ENCODE data around the gene CHSY1. TPM values are rescaled to one million over a fixed set of nuclear protein-coding genes. Genes with fewer than 3 reads are reported as not detected.

The CHSY1 gene
- polyA plus RNA-seq, 3 donors = 2.7 to 19.0 (median 3.0) TPM

DNA sequence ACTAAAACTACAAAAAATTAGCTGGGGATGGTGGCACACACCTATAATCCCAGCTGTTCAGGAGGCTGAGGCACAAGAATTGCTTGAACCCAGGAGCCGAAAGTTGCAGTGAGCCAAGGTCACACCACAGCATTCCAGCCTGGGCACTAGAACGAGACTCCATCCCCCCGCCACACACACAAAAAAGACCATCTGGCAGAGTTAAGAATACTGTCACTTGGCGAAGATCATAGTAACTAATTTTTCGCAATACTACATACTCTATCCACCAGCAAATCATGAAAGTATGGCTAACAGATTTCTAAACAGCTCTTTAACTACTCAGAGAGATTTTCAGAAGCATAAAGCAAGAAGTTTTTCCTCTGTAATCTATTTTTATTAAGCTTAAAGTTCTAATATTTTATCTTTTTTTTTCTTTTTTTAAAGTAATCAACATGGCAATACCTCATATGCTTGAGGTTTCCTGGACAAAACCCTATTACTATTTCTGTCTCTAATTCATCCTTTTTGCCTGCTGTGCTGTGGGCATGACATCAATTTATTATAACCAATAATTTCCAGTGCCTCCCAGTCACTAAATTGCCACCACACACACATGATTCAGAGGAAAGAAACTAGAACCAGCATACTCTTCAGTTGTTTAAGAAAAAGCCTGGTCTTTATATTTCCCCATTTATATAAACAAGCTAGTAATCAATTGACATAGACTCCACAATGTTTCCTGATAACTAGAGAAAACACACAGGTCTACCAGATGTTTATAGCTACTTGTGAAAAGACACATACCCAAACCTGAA lies 46.9 kb downstream of the CHSY1 start:
- Histone ChIP-seq H3K79me2 (ENCODE audit: insufficient read depth, low read length) (peaks cover 98% of the 10 kb centered on the region), H3K27ac (ENCODE audit: low read depth in 1 of 2, low read length in 2 of 2) (peak overlapping the region; percentile 76 to 92), H3K27me3 (ENCODE audit: control insufficient read depth in 2 of 2, insufficient read depth in 2 of 2, low read length in 2 of 2) (no peaks in the 10 kb centered on the region)

DNA sequence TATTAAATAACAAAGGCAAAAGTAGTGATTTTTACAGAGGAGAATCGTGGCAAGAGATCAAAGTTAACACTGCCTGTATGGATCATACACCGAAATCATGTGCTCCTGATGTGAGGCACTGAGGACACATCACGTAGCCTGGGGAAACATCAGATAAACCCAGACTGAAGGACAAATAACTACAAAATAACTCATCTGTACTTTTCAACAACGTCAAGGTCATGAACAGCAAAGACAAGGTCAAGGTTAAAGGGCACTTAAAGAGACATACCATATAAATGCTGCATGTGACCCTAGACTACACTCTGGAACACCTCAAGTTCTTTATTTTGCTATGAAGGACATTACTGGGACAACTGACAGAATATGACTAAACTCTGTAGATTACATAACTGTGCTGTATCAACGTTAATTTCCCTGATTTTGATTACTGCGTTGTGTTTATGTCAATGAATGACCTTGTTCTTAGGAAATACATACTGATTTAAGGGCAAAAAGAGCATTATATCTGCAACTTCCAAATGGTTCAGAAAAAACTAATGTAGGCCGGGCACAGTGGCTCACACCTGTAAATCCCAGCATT lies 48.1 kb downstream of the CHSY1 start:
- DNase-seq = peak; percentile 59 to 82 (median 76)
- Histone ChIP-seq H3K9ac (ENCODE audit: insufficient read depth, low read length, poor library complexity, severe bottlenecking) (no peak overlapping the region), H4K20me1 (ENCODE audit: insufficient read depth, low read length) (peaks cover 18% of the 10 kb centered on the region), H3K4me2 (replicated peaks; ENCODE audit: extremely low read depth, low read length, poor library complexity, severe bottlenecking) (no peak overlapping the region), H3K27me3 (ENCODE audit: control insufficient read depth in 2 of 2, insufficient read depth in 2 of 2, low read length in 2 of 2) (no peaks in the 10 kb centered on the region), H3K4me1 (ENCODE audit: control insufficient read depth in 1 of 2, insufficient read depth in 2 of 2, low read length in 2 of 2) (peaks cover 88 to 99% of the 10 kb centered on the region in 2 donors), H3K9me3 (replicated peaks in 1 of 2; ENCODE audit: control insufficient read depth in 1 of 2, insufficient read depth in 1 of 2, low read length in 2 of 2) (no peaks in the 10 kb centered on the region), H3K4me3 (replicated peaks in 1 of 3; ENCODE audit: low read depth in 2 of 3, low read length in 3 of 3) (no peak overlapping the region), H3K36me3 (replicated peaks in 1 of 2; ENCODE audit: control insufficient read depth in 1 of 2, insufficient read depth in 2 of 2, low read length in 2 of 2) (no peaks in the 10 kb centered on the region), H3K27ac (ENCODE audit: low read depth in 1 of 2, low read length in 2 of 2) (peak overlapping the region; percentile 75 to 76), H2AFZ (ENCODE audit: insufficient read depth, low read depth, low read length, poor library complexity, severe bottlenecking) (no peak overlapping the region), H3K79me2 (ENCODE audit: insufficient read depth, low read length) (peaks cover 98% of the 10 kb centered on the region)
- WGBS (ENCODE audit: insufficient coverage) = 76% methylated on average over 3 of the region's 7 CpGs
- intact Hi-C loops (cut with micrococcal nuclease) = loop anchor here in 1 of 2 donors (5.0 kb wide), 1 partner anchor 39 kb away; no protein-coding TSS in a partner anchor
- no peak overlapping the region for H3K4me3 Mint-ChIP-seq
- H3K36me3 Mint-ChIP-seq = peaks cover 11 to 19% of the 10 kb centered on the region in 2 donors
- peaks cover 0 to 6% (median 0%) of the 10 kb centered on the region in 7 donors for H3K9me3 Mint-ChIP-seq
- H3K4me1 Mint-ChIP-seq = peaks cover 89% of the 10 kb centered on the region
- H3K27me3 Mint-ChIP-seq (ENCODE audit: low read depth in 3 of 3) = peaks cover 0 to 2% (median 0%) of the 10 kb centered on the region in 3 donors
- H3K27ac Mint-ChIP-seq = peak overlapping the region; percentile 88 to 97 (median 94)
- TF ChIP-seq, protein P1, sequence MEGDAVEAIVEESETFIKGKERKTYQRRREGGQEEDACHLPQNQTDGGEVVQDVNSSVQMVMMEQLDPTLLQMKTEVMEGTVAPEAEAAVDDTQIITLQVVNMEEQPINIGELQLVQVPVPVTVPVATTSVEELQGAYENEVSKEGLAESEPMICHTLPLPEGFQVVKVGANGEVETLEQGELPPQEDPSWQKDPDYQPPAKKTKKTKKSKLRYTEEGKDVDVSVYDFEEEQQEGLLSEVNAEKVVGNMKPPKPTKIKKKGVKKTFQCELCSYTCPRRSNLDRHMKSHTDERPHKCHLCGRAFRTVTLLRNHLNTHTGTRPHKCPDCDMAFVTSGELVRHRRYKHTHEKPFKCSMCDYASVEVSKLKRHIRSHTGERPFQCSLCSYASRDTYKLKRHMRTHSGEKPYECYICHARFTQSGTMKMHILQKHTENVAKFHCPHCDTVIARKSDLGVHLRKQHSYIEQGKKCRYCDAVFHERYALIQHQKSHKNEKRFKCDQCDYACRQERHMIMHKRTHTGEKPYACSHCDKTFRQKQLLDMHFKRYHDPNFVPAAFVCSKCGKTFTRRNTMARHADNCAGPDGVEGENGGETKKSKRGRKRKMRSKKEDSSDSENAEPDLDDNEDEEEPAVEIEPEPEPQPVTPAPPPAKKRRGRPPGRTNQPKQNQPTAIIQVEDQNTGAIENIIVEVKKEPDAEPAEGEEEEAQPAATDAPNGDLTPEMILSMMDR (IDR thresholded peaks at IDR 0.05) = no peak

More for the DNA sequence above, 46.9 kb downstream of the CHSY1 start:
- H3K36me3 ChIP-seq (replicated peaks in 1 of 2; ENCODE audit: control insufficient read depth in 1 of 2, insufficient read depth in 2 of 2, low read length in 2 of 2) = no peaks in the 10 kb centered on the region
- intact Hi-C loops (cut with micrococcal nuclease) = loop anchor here in 1 of 2 donors (5.0 kb wide), 2 partner anchors 37 to 78 kb away; no protein-coding TSS in a partner anchor
- TF ChIP-seq, protein P1 (IDR thresholded peaks at IDR 0.05) = no peak
- H3K27ac Mint-ChIP-seq = peak overlapping the region; percentile 5 to 100 (median 97)
- no peak overlapping the region for H3K9ac ChIP-seq (ENCODE audit: insufficient read depth, low read length, poor library complexity, severe bottlenecking)
- H3K36me3 Mint-ChIP-seq = peaks cover 12 to 19% of the 10 kb centered on the region in 2 donors
- H3K4me1 Mint-ChIP-seq = peaks cover 88% of the 10 kb centered on the region
- peaks cover 87 to 99% of the 10 kb centered on the region in 2 donors for H3K4me1 ChIP-seq (ENCODE audit: control insufficient read depth in 1 of 2, insufficient read depth in 2 of 2, low read length in 2 of 2)
- H3K9me3 Mint-ChIP-seq = peaks cover 0 to 6% (median 0%) of the 10 kb centered on the region in 7 donors
- H4K20me1 ChIP-seq (ENCODE audit: insufficient read depth, low read length) = peaks cover 16% of the 10 kb centered on the region
- 33% methylated on average over 3 of the region's 5 CpGs for WGBS (ENCODE audit: insufficient coverage)
- H3K27me3 Mint-ChIP-seq (ENCODE audit: low read depth in 3 of 3) = no peaks in the 10 kb centered on the region
- no peak overlapping the region for H3K4me3 ChIP-seq (replicated peaks in 1 of 3; ENCODE audit: low read depth in 2 of 3, low read length in 3 of 3)
- H3K4me2 ChIP-seq (replicated peaks; ENCODE audit: extremely low read depth, low read length, poor library complexity, severe bottlenecking) = no peak overlapping the region
- no peak overlapping the region for H3K4me3 Mint-ChIP-seq
- H3K9me3 ChIP-seq (replicated peaks in 1 of 2; ENCODE audit: control insufficient read depth in 1 of 2, insufficient read depth in 1 of 2, low read length in 2 of 2) = no peaks in the 10 kb centered on the region
- H2AFZ ChIP-seq (ENCODE audit: insufficient read depth, low read depth, low read length, poor library complexity, severe bottlenecking) = no peak overlapping the region
- peak in 2 of 3 donors; percentile 29 to 45 for DNase-seq

Measured in CD14-positive monocyte (primary cell).